GM23338 (cell line): ENCODE results near the gene FAM120A.

Experiments
- EZH2 ChIP-seq: fragments of 200-600 bp; sonication (generic); IDR thresholded peaks from one replicate; pipeline ENCODE4 v1.8.0; 2017; ENCODE audit warnings: antibody characterized with exemption, mild to moderate bottlenecking, low read depth; ENCODE audit not compliant: unreplicated experiment
- JUNB ChIP-seq: IDR thresholded peaks from one replicate; pipeline ENCODE4 v1.6.1; 2016; ENCODE audit warnings: antibody characterized with exemption; ENCODE audit not compliant: unreplicated experiment
- TF ChIP-seq, protein P1 (sequence below), 2 experiments: fragments of 200-600 bp in 1 of 2; sonication (generic) in 1 of 2; conservative IDR thresholded peaks; 2 replicates each; pipeline versions ENCODE4 v1.5.1 to v1.6.1; 2016 to 2017; ENCODE audit warnings: antibody characterized with exemption in 2 of 2, low read depth in 2 of 2, mild to moderate bottlenecking in 2 of 2, moderate library complexity in 1 of 2

DNA sequence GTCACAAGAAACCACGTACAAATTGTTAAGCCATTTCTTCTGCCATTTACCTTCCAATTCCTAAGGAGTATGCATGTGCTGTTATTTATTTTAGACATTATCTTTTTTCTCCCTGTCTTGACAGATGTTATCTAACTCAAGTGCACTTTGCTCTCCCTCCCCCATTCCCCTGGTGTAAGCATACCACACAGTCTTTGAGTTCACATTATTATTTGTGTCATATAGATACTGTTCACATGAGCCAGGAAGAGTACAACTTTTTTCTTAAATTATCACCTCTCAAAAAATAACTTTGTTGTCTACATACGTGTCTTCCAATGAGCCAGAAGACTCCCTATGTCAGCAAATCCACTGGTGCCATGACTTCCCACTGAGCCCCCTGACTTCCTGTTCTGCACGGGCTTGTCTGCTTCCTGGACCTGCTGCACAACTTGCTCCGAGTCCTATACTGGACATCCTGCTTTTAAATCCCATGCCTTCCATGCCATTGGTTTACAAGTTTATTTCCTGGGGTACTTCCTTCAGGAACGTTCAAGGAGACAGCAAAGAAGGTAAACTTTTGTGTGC, 19.9 kb upstream of the FAM120A start:
- TF ChIP-seq EZH2 (no peak), JUNB (no peak)
- TF ChIP-seq, protein P1, sequence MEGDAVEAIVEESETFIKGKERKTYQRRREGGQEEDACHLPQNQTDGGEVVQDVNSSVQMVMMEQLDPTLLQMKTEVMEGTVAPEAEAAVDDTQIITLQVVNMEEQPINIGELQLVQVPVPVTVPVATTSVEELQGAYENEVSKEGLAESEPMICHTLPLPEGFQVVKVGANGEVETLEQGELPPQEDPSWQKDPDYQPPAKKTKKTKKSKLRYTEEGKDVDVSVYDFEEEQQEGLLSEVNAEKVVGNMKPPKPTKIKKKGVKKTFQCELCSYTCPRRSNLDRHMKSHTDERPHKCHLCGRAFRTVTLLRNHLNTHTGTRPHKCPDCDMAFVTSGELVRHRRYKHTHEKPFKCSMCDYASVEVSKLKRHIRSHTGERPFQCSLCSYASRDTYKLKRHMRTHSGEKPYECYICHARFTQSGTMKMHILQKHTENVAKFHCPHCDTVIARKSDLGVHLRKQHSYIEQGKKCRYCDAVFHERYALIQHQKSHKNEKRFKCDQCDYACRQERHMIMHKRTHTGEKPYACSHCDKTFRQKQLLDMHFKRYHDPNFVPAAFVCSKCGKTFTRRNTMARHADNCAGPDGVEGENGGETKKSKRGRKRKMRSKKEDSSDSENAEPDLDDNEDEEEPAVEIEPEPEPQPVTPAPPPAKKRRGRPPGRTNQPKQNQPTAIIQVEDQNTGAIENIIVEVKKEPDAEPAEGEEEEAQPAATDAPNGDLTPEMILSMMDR (conservative IDR thresholded peaks at IDR 0.05; ENCODE audit: low read depth in 2 of 2), result no peak
